ENCODE measurements around the gene NIPBL. TPM values are rescaled to one million over a fixed set of nuclear protein-coding genes. Genes with fewer than 3 reads are reported as not detected.

The NIPBL gene
- total and polyA plus RNA-seq, 2 of the 8 experiments (the other 6 are each of a cell fraction or from before 2014, with no cell fraction given) = 21.1 to 53.5 TPM

GRCh38 chr5:36929438-36929837 is 52.9 kb downstream of the NIPBL start (continued):
- TF ChIP-seq SP2 (IDR thresholded peaks at IDR 0.05; ENCODE audit: low read length) (no peak), CBX5 (IDR thresholded peaks at IDR 0.05; ENCODE audit: low read depth, low read length) (no peak), RXRA (IDR thresholded peaks at IDR 0.05; ENCODE audit: insufficient read depth, low read depth, low read length) (no peak)

All from H1 (cell line).